Measurements from ENCODE around the gene PDZD2. TPM values are rescaled to one million over a fixed set of nuclear protein-coding genes. Genes with fewer than 3 reads are reported as not detected.
"Not testable (repeated sequence)": the region's sequence is repeated elsewhere in the genome, so short reads cannot be mapped to it uniquely, and the experiment has no call there.

Gene PDZD2
- total RNA-seq, 1 donor from 2014 or later, result 81.5 TPM

GRCh38 chr5:31995006-31995405 is 356.1 kb downstream of the PDZD2 start:
- ATAC-seq (ENCODE audit: poor library complexity) (no peak), DNase-seq (no peak)
- intact Hi-C loops (cut with DNase I), result no loop called here

- DNase-seq, result no peak
- intact Hi-C loops (cut with DNase I), result no loop called here
These were observed 356.8 kb downstream of the PDZD2 start for GRCh38 chr5:31995714-31996113.

GRCh38 chr5:31996909-31997308 is 358.0 kb downstream of the PDZD2 start:
- intact Hi-C loops (cut with DNase I), result no loop called here
- DNase-seq, result no peak
- no peak for ATAC-seq (ENCODE audit: poor library complexity)

More at GRCh38 chr5:31995714-31996113, 356.8 kb downstream of the PDZD2 start:
- ATAC-seq (ENCODE audit: poor library complexity), result no peak

- intact Hi-C loops (cut with DNase I), result no loop called here
- DNase-seq (no peak), ATAC-seq (ENCODE audit: poor library complexity) (no peak)
These were observed 360.5 kb downstream of the PDZD2 start for GRCh38 chr5:31999470-31999869.

GRCh38 chr5:32000731-32001130 is 361.8 kb downstream of the PDZD2 start:
- intact Hi-C loops (cut with DNase I), result no loop called here
- DNase-seq, result no peak
- ATAC-seq (ENCODE audit: poor library complexity), result no peak

- DNase-seq (no peak), ATAC-seq (ENCODE audit: poor library complexity) (no peak)
- intact Hi-C loops (cut with DNase I), result no loop called here
These were observed 362.4 kb downstream of the PDZD2 start for GRCh38 chr5:32001284-32001683.

GRCh38 chr5:32001707-32002106 is 362.8 kb downstream of the PDZD2 start:
- intact Hi-C loops (cut with DNase I), result no loop called here
- DNase-seq (no peak), ATAC-seq (ENCODE audit: poor library complexity) (peak; percentile 22)

GRCh38 chr5:32002755-32003154 is 363.8 kb downstream of the PDZD2 start:
- DNase-seq (no peak), ATAC-seq (ENCODE audit: poor library complexity) (no peak)
- intact Hi-C loops (cut with DNase I), result no loop called here

- DNase-seq, result no peak
These were observed 365.1 kb downstream of the PDZD2 start for GRCh38 chr5:32003981-32004380.

GRCh38 chr5:32004404-32004803 is 365.5 kb downstream of the PDZD2 start:
- ATAC-seq (ENCODE audit: poor library complexity) (no peak), DNase-seq (no peak)
- intact Hi-C loops (cut with DNase I), result no loop called here

More at GRCh38 chr5:32003981-32004380, 365.1 kb downstream of the PDZD2 start:
- no peak for ATAC-seq (ENCODE audit: poor library complexity)
- intact Hi-C loops (cut with DNase I), result no loop called here

- intact Hi-C loops (cut with DNase I), result no loop called here
- no peak for ATAC-seq (ENCODE audit: poor library complexity)
These were observed 369.8 kb downstream of the PDZD2 start for GRCh38 chr5:32008746-32009145.

GRCh38 chr5:32013658-32014057 is 374.7 kb downstream of the PDZD2 start:
- DNase-seq, result no peak
- ATAC-seq (ENCODE audit: poor library complexity), result peak; percentile 45
- intact Hi-C loops (cut with DNase I), result no loop called here

More at GRCh38 chr5:32008746-32009145, 369.8 kb downstream of the PDZD2 start:
- DNase-seq, result no peak

- DNase-seq (no peak), ATAC-seq (ENCODE audit: poor library complexity) (no peak)
- intact Hi-C loops (cut with DNase I), result no loop called here
These were observed 375.3 kb downstream of the PDZD2 start for GRCh38 chr5:32014096-32014745.

GRCh38 chr5:32015262-32015661 is 376.3 kb downstream of the PDZD2 start:
- intact Hi-C loops (cut with DNase I), result loop anchor here (5.0 kb wide), 1 partner anchor 43 kb away; no protein-coding TSS in a partner anchor
- ATAC-seq (ENCODE audit: poor library complexity); DNase-seq: not testable (repeated sequence)

GRCh38 chr5:32017692-32018367 is 378.9 kb downstream of the PDZD2 start:
- DNase-seq, result no peak
- intact Hi-C loops (cut with DNase I), result loop anchor here (5.0 kb wide), 1 partner anchor 46 kb away; no protein-coding TSS in a partner anchor
- ATAC-seq (ENCODE audit: poor library complexity), result peak; percentile 67

GRCh38 chr5:32018476-32019436 is 379.8 kb downstream of the PDZD2 start:
- ATAC-seq (ENCODE audit: poor library complexity), result peak; percentile 23
- intact Hi-C loops (cut with DNase I), result loop anchor here (5.0 kb wide), 1 partner anchor 46 kb away; no protein-coding TSS in a partner anchor
- DNase-seq, result no peak

GRCh38 chr5:32020271-32020670 is 381.3 kb downstream of the PDZD2 start:
- intact Hi-C loops (cut with DNase I), result no loop called here
- ATAC-seq (ENCODE audit: poor library complexity) (no peak), DNase-seq (no peak)

- intact Hi-C loops (cut with DNase I), result no loop called here
- no peak for DNase-seq
- no peak for ATAC-seq (ENCODE audit: poor library complexity)
These were observed 382.0 kb downstream of the PDZD2 start for GRCh38 chr5:32020946-32021345.

- intact Hi-C loops (cut with DNase I), result no loop called here
- ATAC-seq (ENCODE audit: poor library complexity) (no peak), DNase-seq (no peak)
These were observed 382.8 kb downstream of the PDZD2 start for GRCh38 chr5:32021771-32022170.

Data from Right ventricle myocardium superior (tissue), 1 donor.